PC-3 (cell line): ENCODE results near the gene PLXNB3.

Source experiments
- CTCF ChIP-seq: fragments of 300-600 bp; sonication (generic); conservative IDR thresholded peaks from 2 replicates; pipeline ENCODE4 v1.5.1; 2017; ENCODE audit warnings: antibody characterized with exemption, low read depth, mild to moderate bottlenecking, low read length
- EZH2 ChIP-seq: fragments of 300-600 bp; sonication (generic); IDR thresholded peaks from one replicate; pipeline ENCODE4 v1.6.1; 2017; ENCODE audit warnings: antibody characterized with exemption, mild to moderate bottlenecking, low read length; ENCODE audit not compliant: unreplicated experiment
- EZH2phosphoT487 ChIP-seq: fragments of 300-600 bp; sonication (generic); IDR thresholded peaks from 2 replicates; pipeline ENCODE4 v1.6.1; 2018; ENCODE audit warnings: mild to moderate bottlenecking, antibody characterized with exemption, low read length, borderline replicate concordance

- TF ChIP-seq CTCF (no peak), EZH2 (no peak), EZH2phosphoT487 (no peak)
Observed at GRCh38 chrX:153776611-153777045, 12.6 kb downstream of the PLXNB3 start.
